ENCODE data around the gene UVRAG. TPM values are rescaled to one million over a fixed set of nuclear protein-coding genes. Genes with fewer than 3 reads are reported as not detected.

The UVRAG gene
- total and polyA plus RNA-seq, 4 donors = 4.4 to 15.1 (median 10.0) TPM

DNA sequence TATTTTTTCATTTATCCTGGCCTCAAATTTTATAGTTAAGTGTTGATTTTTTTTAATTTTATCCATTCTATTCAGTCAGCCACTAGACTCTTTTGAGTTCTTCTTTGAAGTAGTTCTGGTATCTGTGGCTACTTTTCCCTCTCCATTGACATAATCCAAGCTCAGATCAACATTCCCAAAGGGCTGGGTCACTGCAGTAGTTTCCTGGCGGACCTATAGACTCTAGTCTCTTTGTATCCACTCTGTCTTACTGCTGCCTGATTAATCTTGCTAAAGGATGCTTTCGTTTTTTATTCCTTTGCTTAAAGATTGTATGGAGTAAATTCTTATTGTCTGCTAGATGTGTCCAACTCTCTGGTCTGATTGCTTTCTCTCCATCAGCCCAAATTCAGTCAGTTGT is 87.6 kb downstream of the UVRAG start:
- H3K4me1 ChIP-seq (ENCODE audit: control insufficient read depth in 4 of 4, insufficient read depth in 4 of 4, low read length in 3 of 4) = no peaks in the 10 kb centered on the region
- H3K9ac ChIP-seq (ENCODE audit: low read depth in 1 of 2, low read length in 2 of 2) = no peak overlapping the region
- no peaks in the 10 kb centered on the region for H3K36me3 ChIP-seq (ENCODE audit: control insufficient read depth in 4 of 4, insufficient read depth in 3 of 4, low read depth in 1 of 4, low read length in 3 of 4)
- H3K27me3 ChIP-seq (ENCODE audit: control insufficient read depth in 4 of 4, insufficient read depth in 4 of 4, low read length in 3 of 4) = no peaks in the 10 kb centered on the region
- 91% methylated on average over 2 of the region's 2 CpGs for WGBS
- TF ChIP-seq SP1 (IDR thresholded peaks at IDR 0.05) (no peak), FOXA2 (IDR thresholded peaks at IDR 0.05) (no peak), FOXA1 (IDR thresholded peaks at IDR 0.05) (no peak), RAD21 (IDR thresholded peaks at IDR 0.05) (no peak), GABPA (IDR thresholded peaks at IDR 0.05 in 1 of 2, conservative IDR thresholded peaks at IDR 0.05 in 1 of 2) (no peak), RXRA (IDR thresholded peaks at IDR 0.05) (no peak), JUND (IDR thresholded peaks at IDR 0.05) (no peak), EGR1 (IDR thresholded peaks at IDR 0.05; ENCODE audit: low read depth in 2 of 2) (no peak), TAF1 (conservative IDR thresholded peaks at IDR 0.05) (no peak), HNF4A (conservative IDR thresholded peaks at IDR 0.05) (no peak), ZBTB33 (IDR thresholded peaks at IDR 0.05) (no peak), HNF4G (IDR thresholded peaks at IDR 0.05) (no peak), NR2F2 (IDR thresholded peaks at IDR 0.05) (no peak)
- TF ChIP-seq, protein P1, sequence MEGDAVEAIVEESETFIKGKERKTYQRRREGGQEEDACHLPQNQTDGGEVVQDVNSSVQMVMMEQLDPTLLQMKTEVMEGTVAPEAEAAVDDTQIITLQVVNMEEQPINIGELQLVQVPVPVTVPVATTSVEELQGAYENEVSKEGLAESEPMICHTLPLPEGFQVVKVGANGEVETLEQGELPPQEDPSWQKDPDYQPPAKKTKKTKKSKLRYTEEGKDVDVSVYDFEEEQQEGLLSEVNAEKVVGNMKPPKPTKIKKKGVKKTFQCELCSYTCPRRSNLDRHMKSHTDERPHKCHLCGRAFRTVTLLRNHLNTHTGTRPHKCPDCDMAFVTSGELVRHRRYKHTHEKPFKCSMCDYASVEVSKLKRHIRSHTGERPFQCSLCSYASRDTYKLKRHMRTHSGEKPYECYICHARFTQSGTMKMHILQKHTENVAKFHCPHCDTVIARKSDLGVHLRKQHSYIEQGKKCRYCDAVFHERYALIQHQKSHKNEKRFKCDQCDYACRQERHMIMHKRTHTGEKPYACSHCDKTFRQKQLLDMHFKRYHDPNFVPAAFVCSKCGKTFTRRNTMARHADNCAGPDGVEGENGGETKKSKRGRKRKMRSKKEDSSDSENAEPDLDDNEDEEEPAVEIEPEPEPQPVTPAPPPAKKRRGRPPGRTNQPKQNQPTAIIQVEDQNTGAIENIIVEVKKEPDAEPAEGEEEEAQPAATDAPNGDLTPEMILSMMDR (IDR thresholded peaks at IDR 0.05; ENCODE audit: low read depth, low read length, missing input control) = no peak
- TF ChIP-seq, protein P2, sequence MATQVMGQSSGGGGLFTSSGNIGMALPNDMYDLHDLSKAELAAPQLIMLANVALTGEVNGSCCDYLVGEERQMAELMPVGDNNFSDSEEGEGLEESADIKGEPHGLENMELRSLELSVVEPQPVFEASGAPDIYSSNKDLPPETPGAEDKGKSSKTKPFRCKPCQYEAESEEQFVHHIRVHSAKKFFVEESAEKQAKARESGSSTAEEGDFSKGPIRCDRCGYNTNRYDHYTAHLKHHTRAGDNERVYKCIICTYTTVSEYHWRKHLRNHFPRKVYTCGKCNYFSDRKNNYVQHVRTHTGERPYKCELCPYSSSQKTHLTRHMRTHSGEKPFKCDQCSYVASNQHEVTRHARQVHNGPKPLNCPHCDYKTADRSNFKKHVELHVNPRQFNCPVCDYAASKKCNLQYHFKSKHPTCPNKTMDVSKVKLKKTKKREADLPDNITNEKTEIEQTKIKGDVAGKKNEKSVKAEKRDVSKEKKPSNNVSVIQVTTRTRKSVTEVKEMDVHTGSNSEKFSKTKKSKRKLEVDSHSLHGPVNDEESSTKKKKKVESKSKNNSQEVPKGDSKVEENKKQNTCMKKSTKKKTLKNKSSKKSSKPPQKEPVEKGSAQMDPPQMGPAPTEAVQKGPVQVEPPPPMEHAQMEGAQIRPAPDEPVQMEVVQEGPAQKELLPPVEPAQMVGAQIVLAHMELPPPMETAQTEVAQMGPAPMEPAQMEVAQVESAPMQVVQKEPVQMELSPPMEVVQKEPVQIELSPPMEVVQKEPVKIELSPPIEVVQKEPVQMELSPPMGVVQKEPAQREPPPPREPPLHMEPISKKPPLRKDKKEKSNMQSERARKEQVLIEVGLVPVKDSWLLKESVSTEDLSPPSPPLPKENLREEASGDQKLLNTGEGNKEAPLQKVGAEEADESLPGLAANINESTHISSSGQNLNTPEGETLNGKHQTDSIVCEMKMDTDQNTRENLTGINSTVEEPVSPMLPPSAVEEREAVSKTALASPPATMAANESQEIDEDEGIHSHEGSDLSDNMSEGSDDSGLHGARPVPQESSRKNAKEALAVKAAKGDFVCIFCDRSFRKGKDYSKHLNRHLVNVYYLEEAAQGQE (IDR thresholded peaks at IDR 0.05) = no peak
- H3K9me3 ChIP-seq (ENCODE audit: control insufficient read depth in 4 of 4, low read length in 3 of 4) = no peaks in the 10 kb centered on the region
- no peak overlapping the region for H3K4me3 ChIP-seq (ENCODE audit: low read depth in 1 of 3, low read length in 3 of 3)
- no peak for DNase-seq (ENCODE audit: low spot score)
- H3K27ac ChIP-seq (ENCODE audit: low read depth in 1 of 2, low read length in 2 of 2) = no peak overlapping the region

DNA sequence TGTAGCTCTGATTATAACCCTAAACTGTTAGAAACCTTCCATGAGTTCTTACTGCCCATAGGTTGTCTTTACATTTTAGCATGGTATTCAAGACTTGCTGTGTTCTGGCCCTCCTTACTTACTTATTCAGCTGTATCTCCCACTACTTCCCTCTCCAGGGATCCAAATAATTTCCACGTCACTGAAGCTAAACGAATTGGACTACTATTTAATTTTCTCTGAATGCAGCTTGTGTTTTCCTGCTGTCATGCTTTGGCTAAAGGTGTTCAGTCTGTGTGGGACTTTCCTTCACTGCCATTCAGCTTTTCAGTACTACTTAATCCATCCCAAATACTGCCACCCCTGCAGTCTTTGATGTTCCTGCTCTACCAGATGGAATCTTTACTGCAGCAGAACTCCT is 88.3 kb downstream of the UVRAG start:
- TF ChIP-seq HNF4A (conservative IDR thresholded peaks at IDR 0.05) = no peak
- TF ChIP-seq, protein P2 (IDR thresholded peaks at IDR 0.05) = no peak
- no peak for TF ChIP-seq FOXA1 (IDR thresholded peaks at IDR 0.05)
- no peak for TF ChIP-seq NR2F2 (IDR thresholded peaks at IDR 0.05)
- no peak for TF ChIP-seq TAF1 (conservative IDR thresholded peaks at IDR 0.05)
- TF ChIP-seq HNF4G (IDR thresholded peaks at IDR 0.05) = no peak
- TF ChIP-seq EGR1 (IDR thresholded peaks at IDR 0.05; ENCODE audit: low read depth in 2 of 2) = no peak
- H3K4me1 ChIP-seq (ENCODE audit: control insufficient read depth in 4 of 4, insufficient read depth in 4 of 4, low read length in 3 of 4) = no peaks in the 10 kb centered on the region
- 75% methylated on average over 2 of the region's 2 CpGs for WGBS

More for the DNA sequence above, 88.3 kb downstream of the UVRAG start:
- no peak for DNase-seq (ENCODE audit: low spot score)
- Histone ChIP-seq H3K27ac (ENCODE audit: low read depth in 1 of 2, low read length in 2 of 2) (no peak overlapping the region), H3K9ac (ENCODE audit: low read depth in 1 of 2, low read length in 2 of 2) (no peak overlapping the region), H3K36me3 (ENCODE audit: control insufficient read depth in 4 of 4, insufficient read depth in 3 of 4, low read depth in 1 of 4, low read length in 3 of 4) (no peaks in the 10 kb centered on the region), H3K4me3 (ENCODE audit: low read depth in 1 of 3, low read length in 3 of 3) (no peak overlapping the region), H3K27me3 (ENCODE audit: control insufficient read depth in 4 of 4, insufficient read depth in 4 of 4, low read length in 3 of 4) (no peaks in the 10 kb centered on the region), H3K9me3 (ENCODE audit: control insufficient read depth in 4 of 4, low read length in 3 of 4) (no peaks in the 10 kb centered on the region)
